Activated T-helper 17 cell treated with anti-CD3 and anti-CD28 coated beads, Interleukin-2, amount 50 U/mL, for 72 hours (primary cell): ENCODE measurements around the gene PCDH1. TPM values are rescaled to one million over a fixed set of nuclear protein-coding genes. Genes with fewer than 3 reads are reported as not detected.
A peak's percentile ranks its signal among the peaks of the same experiment; 100 is the strongest.
"Not testable (repeated sequence)": the region's sequence is repeated elsewhere in the genome, so short reads cannot be mapped to it uniquely, and the experiment has no call there.

Experiments
- ATAC-seq: fragments of 150-1000 bp; cut with Tn5 transposase; replicated peaks from 2 replicates; pipeline ENCODE4 v1.10.0; 2021; ENCODE audit warnings: mild to moderate bottlenecking, moderate library complexity
- H3K27ac Mint-ChIP-seq: one replicate; pipeline ENCODE4 v1.8.0; 2022; ENCODE audit warnings: mixed read lengths
- H3K27me3 Mint-ChIP-seq: one replicate; pipeline ENCODE4 v1.8.0; 2022; ENCODE audit warnings: mixed read lengths
- H3K36me3 Mint-ChIP-seq: one replicate; pipeline ENCODE4 v1.8.0; 2022; ENCODE audit warnings: low read depth, mild to moderate bottlenecking, mixed read lengths
- H3K4me1 Mint-ChIP-seq: one replicate; pipeline ENCODE4 v1.8.0; 2022; ENCODE audit warnings: mixed read lengths
- H3K4me3 Mint-ChIP-seq: one replicate; pipeline ENCODE4 v1.8.0; 2022; ENCODE audit warnings: mild to moderate bottlenecking, mixed read lengths
- H3K9me3 Mint-ChIP-seq: one replicate; pipeline ENCODE4 v1.8.0; 2022; ENCODE audit warnings: mixed read lengths
- total RNA-seq, 2 donors: library from RNA; stranded (reverse); gene quantifications; one replicate each; pipeline ENCODE4 v1.2.3, GENCODE V29; 2022

Gene PCDH1
- total RNA-seq, 2 donors from 2014 or later: 0.64 TPM; not detected in 1

DNA sequence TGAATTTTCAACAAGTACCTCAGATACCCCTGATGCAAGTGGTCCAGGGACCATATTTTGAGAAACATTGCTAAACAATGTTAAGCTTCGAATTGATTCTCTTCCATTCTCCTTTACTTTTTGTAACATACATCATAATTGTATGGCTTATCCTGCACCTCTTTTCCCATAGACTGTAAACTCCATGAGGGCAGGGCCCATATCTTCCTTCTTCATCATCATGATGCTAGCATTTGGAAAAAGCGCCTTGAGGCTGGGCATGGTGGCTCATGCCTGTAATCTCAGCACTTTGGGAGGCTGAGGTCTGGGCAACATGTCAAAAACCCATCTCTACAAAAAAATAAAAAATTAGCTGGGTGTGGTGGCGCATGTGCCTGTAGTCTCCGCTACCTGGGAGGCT lies 31.0 kb upstream of the PCDH1 start:
- ATAC-seq: no peak
- Mint-ChIP-seq H3K36me3 (no peaks in the 10 kb centered on the region), H3K9me3 (no peaks in the 10 kb centered on the region), H3K4me1 (peaks cover 4% of the 10 kb centered on the region), H3K27ac (no peak overlapping the region), H3K27me3 (peaks cover 13% of the 10 kb centered on the region), H3K4me3 (no peak overlapping the region)

DNA sequence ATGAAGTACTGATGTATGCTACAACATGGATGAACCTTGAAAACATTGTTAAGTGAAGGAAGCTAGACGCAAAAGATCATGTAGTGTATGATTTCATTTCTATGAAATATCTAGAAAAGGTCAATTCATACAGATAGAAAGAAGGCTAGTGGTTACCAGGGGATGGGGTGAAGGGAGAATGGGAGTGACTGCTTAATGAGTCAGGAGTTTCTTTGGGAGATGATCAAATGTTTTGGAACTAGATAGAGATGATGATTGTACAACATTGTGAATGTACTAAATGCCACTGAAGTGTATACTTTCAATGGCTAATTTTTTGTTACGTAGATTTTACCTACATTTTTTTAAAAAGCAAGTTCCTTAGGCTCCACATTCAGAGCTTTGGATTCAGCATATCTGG lies 30.6 kb upstream of the PCDH1 start:
- Mint-ChIP-seq H3K27ac (no peak overlapping the region), H3K27me3 (peaks cover 13% of the 10 kb centered on the region), H3K36me3 (no peaks in the 10 kb centered on the region), H3K4me3 (no peak overlapping the region), H3K4me1 (peaks cover 4% of the 10 kb centered on the region), H3K9me3 (no peaks in the 10 kb centered on the region)
- peak; percentile 92 for ATAC-seq

DNA sequence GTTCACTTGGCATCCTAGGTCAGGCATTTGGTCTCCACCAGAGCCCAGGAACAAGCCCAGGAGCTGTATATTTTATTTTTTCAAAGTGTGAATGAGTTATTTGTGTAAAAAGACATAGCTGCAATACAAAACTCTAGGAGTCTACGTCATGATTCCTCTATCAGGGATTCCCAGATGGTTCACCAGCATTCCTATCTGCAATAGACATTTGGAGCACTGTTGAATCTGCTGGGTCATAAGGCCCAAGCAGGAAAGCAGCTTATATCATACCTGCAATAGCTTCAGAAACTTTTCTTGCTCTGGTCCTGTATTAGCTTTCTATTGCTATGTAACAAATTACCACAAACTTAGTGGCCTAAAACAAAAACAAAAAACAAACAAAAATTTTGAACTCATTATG lies 28.8 kb upstream of the PCDH1 start:
- Mint-ChIP-seq H3K27ac (no peak overlapping the region), H3K27me3 (peaks cover 4% of the 10 kb centered on the region), H3K9me3 (no peaks in the 10 kb centered on the region), H3K36me3 (no peaks in the 10 kb centered on the region), H3K4me3 (no peak overlapping the region), H3K4me1 (peaks cover 4% of the 10 kb centered on the region)
- ATAC-seq: no peak

DNA sequence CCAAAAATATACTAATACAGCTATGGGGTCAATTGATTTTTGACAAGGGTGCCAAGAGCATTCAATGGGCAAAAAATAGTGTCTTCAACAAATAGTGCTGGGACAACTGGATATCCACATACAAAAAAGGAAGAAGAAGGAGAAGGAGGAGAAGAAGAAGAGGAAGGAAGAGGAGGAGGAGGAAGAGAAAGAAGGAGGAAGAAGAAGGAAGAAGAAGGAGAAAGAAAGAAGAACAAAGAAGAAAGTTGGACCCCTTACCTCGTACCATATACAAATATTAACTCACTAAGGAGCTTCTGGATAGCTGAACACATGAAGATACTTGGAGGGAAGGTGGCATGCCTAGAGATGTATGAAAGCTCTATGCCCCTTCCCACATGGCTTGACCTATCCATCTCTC lies 28.3 kb upstream of the PCDH1 start:
- H3K27me3 Mint-ChIP-seq: peaks cover 8% of the 10 kb centered on the region
- no peaks in the 10 kb centered on the region for H3K9me3 Mint-ChIP-seq
- no peak overlapping the region for H3K27ac Mint-ChIP-seq
- H3K4me1 Mint-ChIP-seq: peaks cover 4% of the 10 kb centered on the region
- no peaks in the 10 kb centered on the region for H3K36me3 Mint-ChIP-seq
- no peak overlapping the region for H3K4me3 Mint-ChIP-seq
- ATAC-seq: no peak

DNA sequence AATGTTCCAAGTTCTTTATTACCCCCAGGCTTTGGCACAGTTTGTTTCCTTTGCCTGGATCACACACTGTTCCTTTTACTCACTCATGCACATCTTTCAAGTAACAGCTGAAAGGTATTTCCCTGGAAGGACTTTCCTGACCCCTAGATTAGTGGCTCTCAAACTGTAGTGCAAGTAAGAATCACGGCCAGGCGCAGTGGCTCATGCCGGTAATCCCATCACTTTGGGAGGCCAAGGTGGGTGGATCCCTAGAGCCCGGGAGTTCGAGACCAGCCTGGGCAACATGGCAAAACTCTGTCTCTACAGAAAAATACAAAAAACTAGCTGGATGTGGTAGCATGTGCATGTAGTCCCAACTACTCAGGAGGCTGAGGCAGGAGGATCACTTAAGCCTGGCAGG lies 26.3 kb upstream of the PCDH1 start:
- Mint-ChIP-seq H3K4me3 (no peak overlapping the region), H3K27me3 (peaks cover 12% of the 10 kb centered on the region)
- ATAC-seq: no peak

DNA sequence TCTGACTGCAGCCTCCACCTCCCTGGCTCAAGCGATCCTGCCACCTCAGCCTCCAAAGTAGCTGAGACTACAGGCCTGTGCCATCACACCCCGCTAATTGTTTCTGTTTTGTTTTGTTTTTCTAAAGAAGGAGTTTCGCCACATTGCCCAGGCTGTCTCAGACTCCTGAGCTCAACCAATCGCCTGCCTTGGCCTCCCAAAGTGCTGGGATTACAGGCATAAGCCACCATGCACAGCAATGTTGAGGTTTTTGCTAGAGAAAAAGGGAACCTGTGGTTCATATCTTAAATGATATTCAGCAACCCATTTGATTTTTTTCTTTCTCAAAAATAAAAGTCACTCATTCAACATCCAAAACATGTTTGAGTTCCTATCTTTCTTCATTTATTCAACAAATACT lies 25.1 kb upstream of the PCDH1 start:
- Mint-ChIP-seq H3K9me3 (no peaks in the 10 kb centered on the region), H3K36me3 (no peaks in the 10 kb centered on the region), H3K4me1 (no peaks in the 10 kb centered on the region), H3K27ac (no peak overlapping the region), H3K27me3 (peaks cover 12% of the 10 kb centered on the region), H3K4me3 (no peak overlapping the region)
- no peak for ATAC-seq

More for the DNA sequence above, 26.3 kb upstream of the PCDH1 start:
- Mint-ChIP-seq H3K27ac (no peak overlapping the region), H3K36me3 (no peaks in the 10 kb centered on the region), H3K9me3 (no peaks in the 10 kb centered on the region), H3K4me1 (peaks cover 4% of the 10 kb centered on the region)

DNA sequence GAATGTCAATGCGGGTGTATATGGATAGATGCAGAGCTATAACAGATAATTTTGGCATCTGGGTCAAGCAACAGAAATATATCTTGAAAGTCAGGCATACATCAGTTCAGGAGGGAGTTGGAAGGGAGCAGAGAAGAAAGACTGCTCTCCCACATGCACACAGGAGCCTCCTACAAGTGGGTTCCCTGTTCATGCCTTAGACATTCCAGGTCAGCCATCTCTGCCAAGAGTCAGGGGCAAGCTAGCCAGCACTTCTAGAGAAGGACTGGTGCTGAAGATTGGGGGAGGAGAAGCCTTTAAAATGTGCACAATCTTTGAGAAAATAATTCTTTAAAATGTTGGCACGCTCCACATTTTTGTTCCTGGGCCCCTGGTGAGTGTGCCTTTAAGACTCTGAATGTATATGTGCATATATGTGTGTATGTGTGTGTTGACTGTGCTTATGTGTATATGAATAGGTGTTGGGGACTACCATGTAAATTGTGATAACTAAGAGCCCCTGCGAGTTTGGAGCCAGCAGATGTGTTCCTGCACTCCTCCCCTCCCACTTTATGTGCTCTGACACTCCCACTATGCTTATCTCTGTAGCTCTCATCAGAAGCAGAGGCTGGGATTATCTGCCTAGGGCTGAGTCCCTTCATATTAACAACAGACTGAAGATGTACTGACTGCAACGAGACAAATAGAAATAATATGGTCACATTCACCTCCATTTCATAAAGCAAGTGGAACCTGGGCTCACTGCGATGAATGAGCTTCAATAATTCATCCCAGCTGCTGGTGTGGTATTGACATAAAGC lies 24.0 kb upstream of the PCDH1 start:
- H3K27me3 Mint-ChIP-seq: peaks cover 12% of the 10 kb centered on the region
- no peaks in the 10 kb centered on the region for H3K4me1 Mint-ChIP-seq
- no peak overlapping the region for H3K4me3 Mint-ChIP-seq
- no peak for ATAC-seq
- H3K9me3 Mint-ChIP-seq: no peaks in the 10 kb centered on the region
- no peak overlapping the region for H3K27ac Mint-ChIP-seq
- no peaks in the 10 kb centered on the region for H3K36me3 Mint-ChIP-seq

DNA sequence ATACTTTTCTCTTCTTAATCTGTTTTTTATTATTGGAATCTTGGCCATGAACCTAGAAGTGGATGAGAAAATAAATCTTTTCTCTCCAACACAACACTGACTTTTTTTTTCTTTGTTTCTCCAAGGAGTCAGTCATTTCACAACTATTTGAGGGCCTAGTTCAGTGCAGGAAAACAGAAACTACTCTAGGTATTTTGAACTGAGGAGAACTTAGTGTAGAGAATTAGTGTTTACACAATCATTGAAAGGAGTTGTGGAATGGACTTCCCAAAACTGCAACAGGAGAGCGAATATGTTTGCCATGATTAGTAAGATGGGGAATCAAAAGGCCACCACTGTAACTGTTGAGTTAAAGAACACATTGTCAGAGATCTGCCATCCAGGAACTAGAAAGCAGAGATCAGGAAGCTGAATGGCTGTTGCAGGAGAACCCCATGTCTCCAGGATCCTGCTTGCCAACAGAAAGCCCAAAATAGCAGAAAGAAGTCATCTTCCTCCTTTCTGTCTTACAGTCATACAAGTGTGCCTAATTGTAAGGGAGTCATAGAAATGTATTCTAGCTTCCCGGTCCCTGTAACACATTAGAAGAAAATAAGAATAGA lies 20.3 kb upstream of the PCDH1 start:
- Mint-ChIP-seq H3K27me3 (peaks cover 17% of the 10 kb centered on the region), H3K4me1 (no peaks in the 10 kb centered on the region), H3K9me3 (no peaks in the 10 kb centered on the region), H3K4me3 (no peak overlapping the region), H3K27ac (no peak overlapping the region), H3K36me3 (no peaks in the 10 kb centered on the region)
- ATAC-seq: no peak

DNA sequence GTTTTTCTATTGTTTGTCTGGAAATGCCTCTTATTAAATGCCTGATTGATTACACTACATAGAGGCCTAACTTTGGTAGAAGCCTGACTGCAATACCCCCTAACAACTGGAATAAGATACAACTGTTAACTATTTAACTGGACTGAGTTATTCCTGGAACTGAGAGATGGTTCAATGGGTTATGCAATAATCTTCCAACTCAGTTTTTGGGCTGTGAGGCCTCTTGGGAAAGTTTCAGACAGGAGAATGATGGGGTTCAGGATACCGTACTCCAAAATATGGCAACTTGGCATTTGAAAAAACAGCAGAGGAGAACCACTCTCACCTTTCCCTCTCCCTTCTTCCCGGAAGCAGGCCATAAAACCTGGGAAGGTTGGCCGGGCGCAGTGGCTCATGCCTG lies 19.2 kb upstream of the PCDH1 start:
- H3K9me3 Mint-ChIP-seq: no peaks in the 10 kb centered on the region
- ATAC-seq: no peak

DNA sequence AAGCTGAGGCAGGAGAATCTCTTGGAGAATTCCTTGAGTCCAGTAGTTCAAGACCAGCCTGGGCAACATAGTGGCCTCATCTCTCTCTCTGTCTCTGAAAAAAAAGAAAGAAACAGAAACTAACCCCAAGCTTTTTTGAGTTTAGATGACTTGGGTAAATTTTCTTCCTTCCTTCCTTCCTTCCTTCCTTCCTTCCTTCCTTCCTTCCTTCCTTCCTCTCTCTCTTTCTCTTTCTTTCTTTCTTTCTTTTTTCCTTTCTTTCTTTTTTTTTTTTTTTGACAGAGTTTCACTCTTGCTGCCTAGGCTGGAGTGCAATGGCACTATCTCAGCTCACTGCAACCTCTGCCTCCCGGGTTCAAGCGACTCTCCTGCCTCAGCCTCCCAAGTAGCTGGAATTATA lies 12.2 kb upstream of the PCDH1 start:
- peaks cover 18% of the 10 kb centered on the region for H3K27me3 Mint-ChIP-seq
- not testable (repeated sequence) for ATAC-seq, H3K36me3 Mint-ChIP-seq, H3K4me1 Mint-ChIP-seq, H3K9me3 Mint-ChIP-seq, H3K27ac Mint-ChIP-seq, H3K4me3 Mint-ChIP-seq

More for the DNA sequence above, 19.2 kb upstream of the PCDH1 start:
- Mint-ChIP-seq H3K4me3 (no peak overlapping the region), H3K4me1 (no peaks in the 10 kb centered on the region), H3K27me3 (peaks cover 17% of the 10 kb centered on the region), H3K36me3 (no peaks in the 10 kb centered on the region), H3K27ac (no peak overlapping the region)

DNA sequence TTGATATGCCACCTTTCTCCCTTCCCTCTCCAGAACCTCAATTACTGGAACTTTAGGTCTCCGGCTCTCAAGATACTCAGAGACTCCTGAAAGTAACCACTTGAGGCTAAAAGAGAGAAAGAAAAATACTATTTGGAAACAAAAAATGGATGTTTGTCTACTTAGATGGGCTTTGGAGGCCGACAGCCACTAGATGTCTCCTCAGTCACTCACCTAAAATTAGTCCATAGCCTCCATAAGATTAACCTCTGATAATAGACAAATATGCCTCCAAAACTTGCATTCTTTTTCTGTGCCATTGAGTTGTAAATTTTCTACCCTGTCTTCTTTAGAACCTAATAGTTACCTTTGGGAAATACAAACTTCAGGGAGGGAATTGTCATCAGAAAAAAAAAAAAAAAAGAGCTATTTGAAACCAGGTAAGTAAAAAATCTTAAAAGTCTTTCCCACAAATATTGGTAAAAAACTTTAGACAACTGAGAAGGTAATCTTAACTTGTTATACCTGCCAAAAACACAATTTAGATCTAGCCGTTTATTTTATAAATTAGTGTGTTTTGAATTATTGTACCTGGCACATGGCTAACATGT lies 11.2 kb upstream of the PCDH1 start:
- Mint-ChIP-seq H3K9me3 (no peaks in the 10 kb centered on the region), H3K27me3 (peaks cover 28% of the 10 kb centered on the region), H3K4me3 (no peak overlapping the region), H3K4me1 (no peaks in the 10 kb centered on the region), H3K27ac (no peak overlapping the region), H3K36me3 (no peaks in the 10 kb centered on the region)
- ATAC-seq: no peak

DNA sequence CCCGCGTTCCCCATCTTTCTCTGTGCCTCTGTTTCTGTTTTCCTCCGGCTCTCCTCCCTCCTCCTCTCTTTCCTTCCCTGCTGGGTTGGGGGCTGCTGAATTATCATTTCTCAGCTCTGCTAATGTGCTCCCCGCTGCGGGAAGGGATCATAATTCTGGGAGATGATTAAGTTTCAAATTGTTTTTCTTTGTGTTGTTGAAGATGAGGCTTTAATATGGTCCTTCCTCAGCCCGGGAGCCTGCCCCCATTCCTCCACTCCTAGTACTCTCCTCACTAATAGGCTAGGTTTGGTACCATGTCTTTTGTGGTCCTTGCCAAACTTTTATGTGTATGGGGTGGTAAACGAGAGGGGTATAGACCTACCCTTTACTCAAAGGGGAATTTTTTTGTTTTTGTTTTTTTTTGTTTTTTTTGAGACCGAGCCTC lies 5.7 kb upstream of the PCDH1 start:
- Mint-ChIP-seq H3K4me1 (peaks cover 7% of the 10 kb centered on the region), H3K27me3 (peaks cover 45% of the 10 kb centered on the region), H3K4me3 (no peak overlapping the region), H3K36me3 (no peaks in the 10 kb centered on the region), H3K9me3 (no peaks in the 10 kb centered on the region), H3K27ac (no peak overlapping the region)
- ATAC-seq: no peak

DNA sequence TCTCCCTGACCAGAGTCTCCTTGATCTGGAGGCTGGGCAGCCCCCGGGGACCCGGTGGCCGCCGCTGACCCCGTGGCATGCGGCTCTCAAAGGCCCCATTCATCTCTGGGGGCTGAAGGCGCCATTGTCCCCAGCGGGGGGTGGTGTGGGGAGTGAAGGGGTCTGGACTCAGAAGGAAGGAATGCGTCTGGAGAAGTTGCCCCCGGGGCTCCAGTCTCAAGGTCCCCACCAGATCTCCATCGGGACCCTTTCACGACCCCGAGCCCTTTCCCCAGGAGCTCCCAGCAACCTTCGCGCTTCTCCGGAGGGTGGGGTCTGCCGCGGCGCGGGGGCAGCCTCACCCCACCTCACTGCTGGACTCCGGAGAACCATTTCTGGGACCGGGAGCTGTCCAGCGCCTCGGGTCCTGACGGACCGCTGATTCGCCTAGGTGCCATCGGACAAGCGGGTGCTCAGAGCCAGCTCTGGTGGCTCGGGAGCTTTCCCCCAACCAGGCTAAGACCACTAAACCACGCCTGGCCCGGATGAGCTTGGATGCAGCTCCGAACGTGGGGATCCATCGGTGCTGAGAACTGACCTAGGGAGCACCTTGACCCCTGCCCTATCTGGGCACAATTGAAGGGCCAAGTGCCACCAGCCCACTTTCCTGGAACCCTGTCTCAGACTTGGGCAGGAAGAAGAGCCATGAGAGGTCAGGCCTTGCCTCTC lies 5.1 kb upstream of the PCDH1 start:
- H3K4me1 Mint-ChIP-seq: peaks cover 8% of the 10 kb centered on the region
- ATAC-seq: no peak
- no peak overlapping the region for H3K4me3 Mint-ChIP-seq
- H3K27me3 Mint-ChIP-seq: peaks cover 48% of the 10 kb centered on the region
- H3K27ac Mint-ChIP-seq: no peak overlapping the region
- no peaks in the 10 kb centered on the region for H3K36me3 Mint-ChIP-seq
- no peaks in the 10 kb centered on the region for H3K9me3 Mint-ChIP-seq

DNA sequence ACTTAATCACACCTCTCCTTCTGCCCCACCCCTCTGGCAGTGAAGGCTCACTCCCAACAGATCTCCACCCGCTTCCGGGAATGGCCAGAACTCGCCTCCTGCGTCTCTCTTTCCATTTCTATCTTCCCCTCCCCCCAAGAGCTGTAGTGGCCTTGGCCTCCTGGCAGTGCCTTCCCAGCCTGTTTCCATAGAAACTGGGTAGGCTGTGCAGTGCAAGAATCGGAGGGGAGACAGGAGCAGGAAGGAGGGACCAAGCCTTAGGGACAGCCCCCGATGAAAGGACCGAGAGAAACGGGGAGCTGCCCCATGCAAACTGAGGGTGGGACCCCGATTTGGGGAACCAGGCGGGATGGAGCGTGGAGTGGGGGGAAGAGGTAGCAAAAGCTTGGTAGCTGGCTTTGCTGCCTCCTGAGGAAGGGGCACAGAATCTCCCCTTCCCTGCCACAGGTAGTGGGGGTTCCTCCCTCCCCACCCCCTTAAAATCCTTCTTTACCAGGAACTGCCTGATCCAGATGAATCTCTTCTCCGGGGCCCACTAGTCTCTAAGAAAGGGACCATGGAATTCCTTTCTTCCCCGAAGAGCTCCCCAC lies 4.5 kb upstream of the PCDH1 start:
- Mint-ChIP-seq H3K36me3 (no peaks in the 10 kb centered on the region), H3K4me1 (peaks cover 8% of the 10 kb centered on the region), H3K9me3 (no peaks in the 10 kb centered on the region), H3K27ac (no peak overlapping the region), H3K27me3 (peaks cover 48% of the 10 kb centered on the region), H3K4me3 (no peak overlapping the region)
- no peak for ATAC-seq
